SU-DHL-6 (cell line): ENCODE data around the gene ATP7A.

Experiments
- CTCF ChIP-seq: fragments of 200-600 bp; sonication (generic); IDR thresholded peaks from one replicate; pipeline ENCODE4 v1.5.1; 2017; ENCODE audit warnings: antibody characterized with exemption, mild to moderate bottlenecking, low read length, moderate library complexity; ENCODE audit not compliant: insufficient read depth, poor library complexity, severe bottlenecking
- EZH2phosphoT487 ChIP-seq: fragments of 200-600 bp; sonication (generic), shearing (Covaris generic); conservative IDR thresholded peaks from 2 replicates; pipeline ENCODE4 v1.6.1; 2018; ENCODE audit warnings: mild to moderate bottlenecking, antibody characterized with exemption, low read length, moderate library complexity, mixed read lengths

GRCh38 chrX:77938083-77938680 is 27.7 kb downstream of the ATP7A start:
- TF ChIP-seq CTCF (no peak), EZH2phosphoT487 (no peak)
